Measurements from ENCODE around the gene POLN.
"Not testable (repeated sequence)": the region's sequence is repeated elsewhere in the genome, so short reads cannot be mapped to it uniquely, and the experiment has no call there.

POLN gene

DNA sequence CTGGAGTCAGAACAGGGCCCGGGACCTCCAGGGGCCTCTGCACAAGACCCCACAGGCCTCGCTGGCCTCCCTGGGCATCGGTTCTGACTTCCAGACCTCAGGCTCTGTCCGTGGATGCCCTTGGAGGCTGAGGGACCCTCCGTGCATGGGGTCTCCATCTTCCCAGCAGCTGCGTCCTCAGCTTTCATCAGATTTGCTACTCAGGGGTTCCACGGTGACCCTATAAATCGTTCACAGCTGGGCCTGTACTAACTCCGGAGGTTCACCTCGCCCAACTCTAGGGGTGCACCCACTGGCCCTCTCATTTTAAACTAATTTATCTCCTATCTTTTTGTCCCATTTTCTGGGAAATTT lies 33.1 kb upstream of the POLN start:
- DNase-seq: not testable (repeated sequence)

DNA sequence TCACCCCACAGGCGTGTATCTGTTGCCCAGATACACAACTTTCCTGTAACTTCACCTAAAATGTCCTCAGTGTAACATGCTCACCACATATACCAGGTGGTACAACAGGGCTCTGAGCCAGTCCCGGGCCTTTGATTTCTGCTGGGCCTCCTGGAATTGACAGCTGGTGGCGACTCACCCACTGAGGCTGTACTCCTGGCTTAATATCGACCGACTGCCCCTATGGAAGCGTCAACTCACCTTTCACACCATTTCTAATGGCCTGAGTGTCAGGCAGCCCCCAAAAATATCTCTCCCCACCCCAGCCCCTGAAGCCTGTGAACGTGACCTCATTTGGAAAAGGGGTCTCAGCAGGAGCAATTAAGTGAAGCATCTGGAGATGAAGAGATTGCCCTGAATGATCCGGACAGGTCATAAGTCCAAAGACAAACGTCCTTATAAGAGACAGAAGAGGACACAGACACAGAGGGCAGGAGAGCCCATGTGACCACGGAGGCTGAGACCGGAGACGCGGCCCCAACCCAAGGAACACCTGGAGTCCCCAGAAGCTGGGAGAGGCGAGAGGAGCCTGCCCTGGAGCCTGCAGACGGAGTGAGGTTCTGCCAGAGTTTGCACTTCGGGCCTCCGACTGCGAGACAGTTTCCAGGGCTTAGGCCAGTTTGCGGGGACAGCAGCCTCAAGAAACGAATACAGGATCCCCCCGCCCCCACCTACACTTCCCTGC lies 32.6 kb upstream of the POLN start:
- no peak for DNase-seq

DNA sequence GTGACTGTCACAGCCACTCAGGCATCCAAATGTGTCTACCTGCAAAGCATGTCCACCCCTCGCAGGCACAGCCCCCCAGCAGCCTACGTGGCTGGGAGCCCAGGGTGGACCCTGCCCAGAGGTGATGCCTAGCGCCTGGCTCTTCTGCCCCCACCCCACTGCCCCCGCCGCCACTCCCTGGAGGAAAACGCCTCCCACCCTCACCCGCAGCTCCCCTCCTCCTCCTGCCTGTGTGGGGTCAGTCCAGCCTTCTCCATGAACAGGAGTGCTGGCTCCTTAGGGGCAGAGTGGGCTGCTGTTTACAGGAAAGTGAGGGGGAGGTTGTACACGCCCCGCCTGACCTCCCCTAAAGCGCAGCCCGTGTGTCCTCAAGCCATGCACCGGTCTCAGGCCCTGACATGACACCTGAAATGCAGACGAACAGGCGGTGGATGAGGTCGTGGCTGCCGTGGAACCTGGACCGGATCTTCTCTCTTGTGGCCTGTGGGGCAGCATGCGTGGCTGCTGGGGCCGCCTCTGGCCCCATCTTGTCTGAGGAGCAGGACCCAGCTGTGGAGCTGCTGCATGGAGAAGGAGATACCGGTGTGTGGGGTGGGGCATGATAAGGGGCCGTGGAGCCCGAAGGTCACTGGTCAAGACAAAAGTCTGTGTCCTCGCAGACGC lies 31.9 kb upstream of the POLN start:
- no peak for DNase-seq

DNA sequence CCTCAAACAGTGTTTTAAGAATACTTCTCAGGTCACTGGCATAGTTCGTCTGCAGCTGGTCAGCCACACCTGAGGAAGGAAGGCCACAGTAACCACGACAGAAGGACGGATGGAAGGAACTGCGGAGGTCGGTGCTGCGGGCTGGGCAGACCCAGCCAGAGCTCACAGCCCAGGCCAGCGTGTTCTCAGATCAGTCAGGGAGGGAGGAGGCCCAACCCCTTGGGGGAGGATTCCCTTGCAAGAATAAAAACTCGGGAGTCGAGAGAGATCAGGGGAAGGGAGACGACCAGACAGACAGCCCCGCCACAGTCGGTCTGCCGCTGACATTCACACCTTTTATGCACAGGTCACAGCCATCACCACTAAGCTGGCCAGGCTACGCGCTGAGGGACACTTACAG lies 31.3 kb upstream of the POLN start:
- no peak for DNase-seq

DNA sequence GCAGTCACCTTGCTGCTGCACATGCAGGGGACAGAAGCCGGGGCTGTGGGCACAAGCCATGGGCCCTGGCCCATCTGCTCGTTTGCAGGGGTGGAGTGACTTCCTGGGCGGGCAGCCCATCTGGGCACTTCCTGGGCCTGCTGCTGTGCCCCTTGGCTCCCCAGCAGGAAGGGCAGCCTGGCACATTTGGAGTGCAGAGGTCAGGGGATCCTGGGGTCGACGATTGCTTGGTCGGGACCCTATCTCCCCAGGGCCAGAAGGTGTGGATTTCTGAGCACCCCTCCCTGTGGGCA lies 30.9 kb upstream of the POLN start:
- no peak for DNase-seq

GRCh38 chr4:2272026-2272827 lies 30.3 kb upstream of the POLN start:
- no peak for DNase-seq

DNA sequence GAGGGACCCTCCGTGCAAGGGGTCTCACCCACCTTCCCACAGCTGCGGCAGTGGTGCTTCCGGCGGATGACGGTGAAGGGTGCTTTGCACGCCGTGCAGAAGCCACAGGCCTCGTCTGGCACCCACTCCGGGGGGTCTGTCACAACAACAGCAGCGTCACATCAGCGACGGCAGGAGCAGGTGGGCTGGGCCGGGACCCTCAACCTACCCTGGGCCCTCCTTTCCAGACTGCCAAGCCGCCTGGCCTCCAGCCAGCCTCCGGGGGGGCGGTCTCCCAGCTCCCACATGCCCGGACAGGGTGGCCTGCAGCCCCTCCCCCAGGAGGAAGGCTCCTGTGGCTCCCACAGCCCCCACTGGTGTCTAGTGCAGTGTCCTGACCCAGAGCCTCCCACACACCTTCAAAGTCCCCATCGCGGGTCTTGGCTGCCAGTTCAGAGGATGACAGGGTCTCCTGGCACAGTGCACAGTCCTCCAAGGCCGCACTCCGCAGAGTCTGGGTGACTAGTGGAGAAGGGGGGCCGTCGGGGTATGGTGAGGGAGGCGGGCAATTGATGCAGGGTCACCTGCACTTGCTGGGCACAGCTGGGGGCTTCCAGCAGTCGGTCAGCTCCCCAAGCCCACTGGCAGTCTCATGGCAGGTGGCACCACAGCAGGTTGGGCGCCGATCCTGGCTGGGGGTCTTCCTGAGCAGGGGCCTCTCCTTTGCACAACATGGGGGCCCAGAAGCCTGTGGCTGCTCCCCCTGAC lies 29.5 kb upstream of the POLN start:
- DNase-seq: no peak

DNA sequence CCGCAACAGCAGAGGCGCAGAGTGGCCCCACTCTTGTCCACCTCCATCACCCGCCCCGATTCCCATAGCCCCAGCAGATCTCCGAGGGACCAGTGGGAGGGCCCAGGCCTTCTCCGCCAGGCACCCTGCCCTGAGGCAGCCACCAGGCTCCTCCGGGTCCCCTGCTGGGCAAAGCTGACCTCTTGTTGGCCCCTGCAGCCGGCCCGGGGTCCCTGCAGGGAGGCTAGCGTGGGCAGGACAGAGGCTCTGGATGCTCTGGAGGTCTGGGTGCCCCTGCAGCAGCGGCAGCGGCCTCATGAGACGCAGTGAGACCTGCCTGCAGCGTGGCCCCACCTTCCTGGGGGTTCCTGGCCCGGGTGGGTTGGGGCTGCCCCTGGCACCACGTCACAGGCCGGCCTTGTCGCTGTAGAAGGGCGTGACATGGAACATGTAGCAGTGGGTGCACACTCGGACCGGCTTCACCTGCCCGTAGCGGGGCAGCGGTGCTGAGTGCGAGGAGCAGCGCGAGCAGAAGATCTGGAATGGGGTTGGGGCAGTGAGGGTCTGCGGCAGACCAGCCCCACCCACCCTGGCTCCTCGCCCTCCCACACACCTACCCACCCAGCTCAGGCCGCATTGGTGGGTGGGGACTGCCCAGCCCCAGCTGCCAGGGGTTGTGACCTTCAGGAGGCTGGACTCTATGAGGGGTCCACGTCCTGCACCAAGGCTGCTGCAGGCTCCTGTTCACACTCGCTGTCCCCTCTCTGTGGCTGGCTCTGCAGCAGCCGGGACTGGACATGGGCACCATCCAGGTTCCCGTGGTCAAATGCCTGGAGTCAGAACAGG lies 28.6 kb upstream of the POLN start:
- DNase-seq: no peak

GRCh38 chr4:2269618-2270163 lies 27.8 kb upstream of the POLN start:
- DNase-seq: no peak

DNA sequence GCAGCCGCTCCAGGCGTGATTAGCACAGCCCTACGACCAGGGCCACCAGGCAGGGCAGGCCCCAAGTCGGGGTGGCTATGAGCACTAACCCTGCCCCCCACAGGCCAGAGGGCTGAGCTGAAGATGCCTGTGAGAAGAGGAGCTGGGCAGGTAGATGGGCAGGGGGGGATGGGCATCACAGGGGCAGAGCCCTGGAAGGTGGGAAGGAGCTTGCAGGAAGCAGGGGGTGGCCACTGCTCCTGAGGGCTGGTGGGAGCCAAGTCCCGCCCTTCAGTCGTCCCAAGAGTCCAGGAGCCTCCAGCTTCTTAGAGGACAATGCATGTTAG lies 27.2 kb upstream of the POLN start:
- DNase-seq: no peak

GRCh38 chr4:2268357-2269205 lies 26.7 kb upstream of the POLN start:
- no peak for DNase-seq

GRCh38 chr4:2267841-2268240 lies 25.9 kb upstream of the POLN start:
- no peak for DNase-seq

- no peak for DNase-seq
These were observed 25.4 kb upstream of the POLN start for GRCh38 chr4:2267320-2267811.

DNA sequence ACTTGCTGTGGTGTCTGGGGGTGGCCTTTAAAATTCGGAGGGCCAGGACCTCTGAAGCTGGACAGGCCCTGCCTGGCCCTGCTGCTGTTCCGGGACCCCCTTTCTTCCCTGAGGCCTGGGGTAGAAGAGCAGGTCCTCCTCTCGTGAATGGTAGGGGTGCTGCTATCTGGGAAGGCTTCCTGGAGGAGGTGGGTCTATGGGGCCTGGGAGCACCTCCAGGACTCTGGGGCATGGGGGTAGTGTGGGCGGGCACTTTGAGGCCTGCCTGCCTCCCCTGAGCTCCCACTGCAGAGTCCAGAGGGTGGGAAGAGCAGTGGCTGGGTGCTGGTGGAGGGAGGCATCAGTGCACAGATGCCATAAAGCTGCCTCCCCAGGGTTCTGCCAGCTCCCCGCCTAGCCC lies 24.9 kb upstream of the POLN start:
- DNase-seq: no peak

- no peak for DNase-seq
These were observed 24.3 kb upstream of the POLN start for GRCh38 chr4:2266181-2266580.

DNA sequence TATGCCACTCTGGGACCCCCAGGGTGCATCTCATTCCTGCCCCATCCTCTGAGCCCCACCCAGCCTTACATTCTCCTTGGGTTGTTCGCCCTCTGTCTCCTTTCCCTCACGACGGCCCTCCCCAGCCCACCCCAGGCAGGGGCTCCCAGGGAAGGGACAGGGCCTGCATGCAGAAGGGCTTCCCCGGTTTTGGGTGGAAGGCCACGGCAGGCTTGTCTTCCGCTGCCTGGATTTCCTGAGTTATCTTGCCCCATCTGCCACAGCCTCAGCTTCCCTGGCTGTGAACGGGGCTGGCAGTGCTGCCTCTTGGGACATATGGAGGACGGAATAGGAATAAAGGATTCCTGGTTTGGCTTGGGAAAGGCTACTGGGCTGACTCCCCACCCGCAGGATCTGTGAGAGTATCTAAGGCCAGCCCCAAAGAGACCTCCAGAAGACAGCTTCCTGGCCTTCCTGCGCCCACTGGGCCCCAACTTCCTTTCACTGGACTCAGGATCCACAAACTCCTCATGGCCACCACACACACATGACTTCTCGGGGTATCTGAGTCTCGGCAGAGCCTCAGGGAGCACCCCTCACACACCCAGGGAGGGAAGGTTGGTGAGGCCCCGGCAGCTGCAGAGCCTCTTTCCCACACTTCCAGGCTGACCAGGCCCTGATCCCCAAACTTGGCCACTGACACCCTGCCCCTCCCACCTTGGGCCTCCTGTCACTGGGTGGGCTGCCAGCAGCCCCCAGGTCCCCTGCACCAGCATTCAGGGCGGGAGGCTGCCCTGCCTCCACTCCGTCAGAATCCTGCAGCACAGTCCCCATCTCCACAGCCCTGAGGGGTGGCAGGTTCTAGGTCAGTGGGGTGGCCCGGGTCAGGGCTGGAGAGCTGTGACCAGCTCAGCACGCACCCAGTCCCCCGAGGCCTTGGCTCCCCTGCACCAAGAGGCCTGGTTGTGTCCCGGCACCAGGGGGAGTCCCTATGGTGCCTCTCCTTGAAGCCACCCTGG lies 23.5 kb upstream of the POLN start:
- DNase-seq: no peak

- no peak for DNase-seq
These were observed 22.6 kb upstream of the POLN start for GRCh38 chr4:2264481-2265041.

DNA sequence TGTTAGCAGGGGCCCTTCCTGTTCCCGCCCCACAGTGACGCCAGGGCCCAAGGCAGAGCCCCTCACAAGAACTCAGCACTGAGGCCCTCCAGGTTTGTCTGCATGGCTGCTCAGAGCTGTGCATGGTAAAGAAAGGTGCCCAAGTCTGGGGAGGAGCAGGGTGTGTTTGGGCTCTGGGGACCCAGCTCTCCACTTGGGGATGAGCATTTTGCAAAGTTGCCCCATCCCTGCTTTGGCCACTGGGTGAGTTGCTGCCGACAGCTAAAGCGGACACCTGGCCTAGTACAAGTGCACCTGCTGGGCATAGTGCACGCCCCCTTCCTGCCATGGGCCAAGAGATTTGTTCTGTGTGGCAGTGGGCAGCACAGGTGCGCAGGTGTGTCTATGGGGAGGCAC lies 22.0 kb upstream of the POLN start:
- DNase-seq: no peak

- no peak for DNase-seq
These were observed 21.0 kb upstream of the POLN start for GRCh38 chr4:2262944-2263250.

Measured in inflammatory macrophage treated with lipopolysaccharide for 1 hour (primary cell).